HG03442 (cell line): ENCODE measurements around the gene ALDH5A1.
"Not testable (repeated sequence)": the region's sequence is repeated elsewhere in the genome, so short reads cannot be mapped to it uniquely, and the experiment has no call there.

ENCODE experiments used
- ATAC-seq: cut with Tn5 transposase; IDR thresholded peaks from one replicate; pipeline ENCODE4 v1.9.1; 2021; ENCODE audit warnings: mild to moderate bottlenecking, moderate library complexity; ENCODE audit not compliant: unreplicated experiment

The ALDH5A1 gene

GRCh38 chr6:24484657-24485323 is 10.0 kb upstream of the ALDH5A1 start:
- no peak for ATAC-seq

- ATAC-seq: no peak
Observed at GRCh38 chr6:24486065-24486464, 8.7 kb upstream of the ALDH5A1 start.

DNA sequence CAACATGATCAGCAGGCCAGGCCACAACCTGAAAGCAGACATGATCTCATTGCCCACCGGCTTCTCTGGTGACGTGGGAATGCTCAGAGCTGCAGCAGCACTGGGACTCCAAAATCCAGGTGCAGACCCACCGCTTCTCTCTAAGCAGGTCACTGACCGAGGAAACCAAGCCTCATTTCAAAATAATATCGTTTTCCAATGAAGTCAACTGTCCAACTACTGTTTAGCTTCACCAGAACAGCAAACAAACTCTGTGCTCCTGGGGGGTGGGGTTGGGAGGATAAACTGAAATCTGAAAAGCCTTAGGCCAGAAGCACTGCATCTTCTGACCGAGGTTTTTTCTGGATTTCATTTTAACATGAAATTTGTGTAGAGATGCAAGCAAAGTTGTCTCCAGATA is 5.3 kb upstream of the ALDH5A1 start, which contains the start of gene GPLD1:
Gene GPLD1, minus strand, starts transcription at position 109 of the 400 bp plus-strand sequence. Its CDS starts 67 bp downstream, at position 42.
- ATAC-seq: no peak

- ATAC-seq: no peak
Observed at GRCh38 chr6:24489881-24490280, 4.9 kb upstream of the ALDH5A1 start.

DNA sequence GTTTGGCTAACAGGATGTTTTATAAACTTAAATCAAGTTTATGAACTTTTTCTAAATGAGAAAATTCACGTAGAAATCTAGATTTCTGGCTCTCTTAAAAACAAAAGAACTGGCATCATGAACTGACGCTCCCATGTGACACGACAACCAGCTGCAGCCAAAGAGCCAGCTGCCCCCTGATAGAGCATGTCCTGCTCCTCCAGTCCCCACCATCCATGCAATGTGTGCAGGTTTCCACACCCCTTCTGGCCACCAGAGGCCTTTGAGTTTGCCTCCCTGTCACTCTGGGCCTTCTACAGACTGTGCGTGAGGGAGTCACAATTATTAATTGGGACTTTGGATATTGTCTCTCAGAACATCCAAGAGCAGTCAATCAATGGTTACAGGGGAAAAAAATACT is 3.8 kb upstream of the ALDH5A1 start:
- ATAC-seq: no peak

DNA sequence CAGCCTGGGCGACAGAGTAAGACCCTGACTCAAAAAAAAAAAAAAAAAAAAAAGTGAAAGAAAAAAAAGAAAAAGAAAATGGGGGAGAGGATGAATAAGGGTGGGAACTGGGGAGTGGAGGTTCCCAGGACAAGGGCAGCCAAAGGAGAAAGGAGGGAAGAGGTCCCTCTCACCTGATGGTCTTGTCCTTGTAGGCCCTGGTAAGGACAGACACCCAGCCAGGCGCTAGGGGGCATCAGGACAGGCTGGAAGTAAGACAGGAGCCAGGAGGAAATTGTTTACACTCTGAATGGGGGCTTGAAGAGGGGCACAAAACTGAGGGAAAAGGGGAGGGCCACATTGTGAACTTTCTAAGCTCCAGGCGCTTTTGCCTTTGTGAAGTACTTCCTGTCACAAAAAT is 2.3 kb upstream of the ALDH5A1 start:
- ATAC-seq: no peak

DNA sequence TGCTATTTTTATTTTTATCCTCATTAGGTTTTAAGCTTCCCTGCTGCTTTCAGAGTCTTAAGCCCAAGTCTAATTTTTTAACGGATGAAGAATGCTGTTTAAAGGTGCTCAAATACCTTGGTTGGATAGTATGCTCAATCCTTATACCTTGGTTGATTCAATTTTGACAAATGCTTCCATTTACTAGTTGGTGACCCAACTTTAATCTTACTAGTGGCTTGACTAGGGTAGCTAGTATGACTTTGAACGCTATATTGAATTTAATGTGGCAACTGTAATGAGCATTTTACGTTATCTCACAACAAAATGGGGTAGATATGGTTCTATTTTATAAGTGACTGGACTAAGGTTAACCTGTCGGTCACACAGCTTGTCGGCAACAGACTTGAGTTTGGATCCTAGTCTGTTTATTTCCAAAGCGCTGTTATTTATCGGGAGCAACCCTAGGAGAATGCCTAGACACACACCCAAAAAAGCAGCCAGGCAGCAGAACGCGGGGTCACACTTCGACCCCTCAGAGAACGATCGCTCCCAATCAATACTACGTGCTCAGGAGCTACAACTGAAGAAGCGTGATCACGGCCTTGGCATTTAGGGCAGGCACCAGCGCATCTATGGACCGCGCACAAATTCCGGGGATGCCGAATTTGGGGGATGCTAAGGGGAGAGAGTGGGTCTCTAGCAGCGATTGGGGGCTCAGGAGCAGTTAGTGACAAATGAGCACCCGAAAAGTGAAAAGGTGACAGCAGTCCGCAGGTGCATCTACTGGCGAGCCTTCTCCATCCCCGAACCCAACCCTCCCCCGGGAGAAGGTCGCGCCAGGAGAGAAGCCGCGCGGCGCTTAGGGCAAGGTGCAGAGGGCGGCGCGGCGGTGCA is 586 bp upstream of the ALDH5A1 start:
- no peak for ATAC-seq

GRCh38 chr6:24497254-24497970 is 2.6 kb downstream of the ALDH5A1 start:
- ATAC-seq: no peak

DNA sequence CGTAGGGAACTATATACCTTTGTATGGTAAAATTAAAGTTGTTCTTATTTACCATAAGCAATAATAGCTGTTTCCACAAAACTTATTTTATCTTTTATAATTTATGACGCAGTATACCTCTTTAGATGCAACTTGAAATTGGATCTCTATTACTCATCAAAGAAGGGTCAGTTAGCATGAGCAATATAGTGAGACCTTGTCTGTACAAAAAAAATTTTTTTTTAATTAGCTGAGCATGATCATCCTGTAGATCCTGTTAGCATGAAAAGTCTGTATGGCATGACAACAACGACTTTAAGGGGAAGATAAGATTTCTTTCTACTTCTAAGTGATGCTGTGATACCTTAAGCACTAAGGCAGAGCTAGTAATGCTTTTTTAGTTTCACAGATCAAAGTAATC is 5.9 kb downstream of the ALDH5A1 start:
- ATAC-seq: no peak

DNA sequence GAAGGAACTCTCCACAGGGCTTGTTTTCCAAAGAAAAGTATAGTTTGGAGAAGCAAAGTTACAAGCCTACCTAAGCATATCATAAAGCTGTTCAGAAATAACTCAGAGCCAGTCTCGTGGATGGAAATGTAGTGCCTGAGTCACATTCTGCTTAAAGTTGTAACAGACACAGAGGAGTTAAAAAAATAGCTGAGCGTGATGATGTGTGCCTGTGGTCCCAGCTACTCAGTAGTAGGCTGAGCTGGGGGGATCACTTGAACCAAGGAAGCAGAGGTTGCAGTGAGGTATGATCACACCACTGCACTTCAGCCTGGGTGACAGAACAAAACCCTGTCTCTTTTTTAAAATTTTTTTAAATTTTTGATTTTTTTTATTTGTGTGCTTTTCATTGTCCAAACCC is 6.6 kb downstream of the ALDH5A1 start:
- no peak for ATAC-seq

DNA sequence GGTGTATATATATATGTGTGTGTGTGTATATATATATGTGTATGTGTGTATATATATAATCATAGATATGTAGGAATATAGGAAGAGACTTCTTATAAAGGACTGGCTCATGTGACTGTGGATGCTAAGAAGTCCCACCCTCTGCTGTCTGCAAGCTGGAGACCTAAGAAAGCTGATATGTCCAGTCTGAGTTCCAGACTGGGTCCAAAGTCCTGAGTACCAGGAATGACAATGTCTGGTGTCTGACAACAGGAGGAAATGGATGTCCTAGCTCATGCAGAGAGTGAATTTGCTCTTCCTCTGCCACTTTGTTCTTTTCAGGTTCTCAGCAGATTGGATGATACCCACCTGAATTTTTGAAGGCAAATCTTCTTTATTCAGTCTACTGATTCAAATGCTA is 7.1 kb downstream of the ALDH5A1 start:
- no peak for ATAC-seq

DNA sequence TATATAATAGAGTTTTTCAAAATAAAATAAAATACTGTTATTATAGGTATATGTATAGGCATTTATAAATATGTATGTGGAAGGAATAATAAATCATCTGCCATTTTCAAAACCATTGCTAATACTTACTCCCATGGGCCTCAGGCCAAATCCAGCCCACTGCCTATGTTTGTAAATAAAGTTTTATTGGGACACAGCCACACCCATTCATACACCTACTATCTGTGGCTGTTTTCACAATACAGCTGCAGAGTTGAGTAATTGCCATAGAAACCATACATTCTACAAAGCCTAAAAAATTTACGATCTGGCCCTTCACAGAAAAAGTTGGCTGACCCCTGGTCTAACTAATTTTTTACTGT is 9.5 kb downstream of the ALDH5A1 start:
- ATAC-seq: no peak

DNA sequence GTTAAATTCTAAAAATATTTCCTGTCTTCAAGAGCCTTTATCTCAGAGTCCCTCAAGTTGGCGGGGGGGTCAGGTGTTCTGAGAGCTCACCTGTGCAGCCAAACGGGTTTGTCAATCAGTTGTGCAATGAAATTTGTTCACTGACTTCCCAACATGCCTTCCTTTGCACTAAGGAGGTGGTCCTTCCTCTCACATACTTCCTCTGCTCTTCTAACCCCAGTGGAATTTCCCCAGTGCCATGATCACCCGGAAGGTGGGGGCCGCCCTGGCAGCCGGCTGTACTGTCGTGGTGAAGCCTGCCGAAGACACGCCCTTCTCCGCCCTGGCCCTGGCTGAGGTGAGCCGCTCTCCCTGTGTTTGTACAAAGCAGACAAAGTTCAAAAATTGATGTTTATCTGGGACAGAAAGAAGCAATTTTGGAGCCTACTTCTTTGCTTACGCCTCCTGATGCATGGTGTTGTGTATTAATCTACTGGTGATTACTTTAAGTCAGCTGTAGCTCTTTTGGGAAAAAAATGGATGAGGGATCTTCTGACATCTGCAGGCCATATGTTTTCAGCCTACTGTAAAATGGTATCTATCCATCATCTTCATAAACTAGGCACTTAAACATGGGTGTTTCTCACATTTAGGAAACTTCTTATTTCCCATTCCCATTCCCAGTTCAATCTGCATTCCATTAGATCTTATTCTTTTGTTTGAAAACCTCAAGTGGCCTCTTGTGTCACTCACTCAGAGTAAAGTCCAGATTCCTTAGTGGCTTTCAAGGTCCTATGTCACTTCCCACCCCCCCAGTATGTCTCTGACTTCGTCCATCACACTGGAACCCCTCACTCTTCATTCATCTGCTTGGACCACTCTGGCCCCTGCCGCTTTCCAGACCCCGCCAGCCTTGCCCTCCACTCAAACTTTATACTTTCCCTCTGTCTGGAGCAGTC is 10.1 kb downstream of the ALDH5A1 start:
- ATAC-seq: no peak

DNA sequence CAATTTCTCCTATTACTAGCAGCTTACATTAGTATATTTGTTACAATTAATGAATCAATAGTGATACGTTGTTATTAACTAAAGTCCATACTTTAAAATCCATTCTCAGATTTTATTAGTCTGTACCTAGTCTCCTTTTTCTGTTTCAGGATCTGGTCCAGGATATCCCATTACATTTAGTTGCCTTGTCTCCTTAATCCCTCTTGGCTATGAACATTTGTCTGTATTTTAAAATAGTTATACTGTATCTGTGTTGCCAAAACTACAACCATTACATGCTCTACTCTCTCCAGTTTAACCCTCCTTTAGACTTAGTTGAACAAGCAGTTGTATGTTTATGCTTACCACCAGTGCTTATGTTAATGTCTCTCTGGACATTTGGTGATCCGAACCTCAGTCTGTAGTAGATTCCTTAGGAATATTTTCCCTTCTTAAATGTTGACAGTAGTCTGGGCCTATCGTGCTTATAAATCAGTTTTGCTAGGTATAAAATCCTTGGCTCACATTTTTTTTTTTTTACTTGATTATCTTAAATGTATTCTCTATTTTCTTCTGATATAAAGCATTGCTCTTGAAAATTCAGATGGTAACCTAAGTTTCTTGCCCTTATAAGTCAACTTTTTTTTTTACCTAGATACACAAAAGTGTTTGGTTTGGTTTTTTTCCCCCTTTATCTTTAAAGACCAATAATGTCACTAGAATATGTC is 12.2 kb downstream of the ALDH5A1 start:
- no peak for ATAC-seq

DNA sequence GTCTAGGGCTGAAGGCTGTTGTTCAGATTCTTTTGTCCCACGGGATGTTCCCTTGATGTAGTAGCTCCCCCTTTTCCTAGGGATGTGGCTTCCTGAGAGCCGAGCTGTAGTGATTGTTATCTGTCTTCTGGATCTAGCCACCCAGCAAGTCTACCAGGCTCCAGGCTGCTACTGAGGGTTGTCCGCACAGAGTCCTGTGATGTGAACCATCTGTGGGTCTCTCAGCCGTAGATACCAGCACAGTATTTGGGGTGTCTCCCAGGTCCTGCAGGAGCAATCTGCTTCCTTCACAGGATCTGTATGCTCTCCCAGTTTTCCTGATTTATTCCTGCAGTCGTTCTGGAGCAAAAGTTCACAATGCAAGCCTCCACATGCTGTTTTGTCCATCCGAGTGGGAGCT is 17.2 kb downstream of the ALDH5A1 start:
- not testable (repeated sequence) for ATAC-seq

GRCh38 chr6:24513602-24514001 is 18.8 kb downstream of the ALDH5A1 start:
- peak; percentile 37 for ATAC-seq

GRCh38 chr6:24517659-24518543 is 23.1 kb downstream of the ALDH5A1 start:
- peak; percentile 77 for ATAC-seq

DNA sequence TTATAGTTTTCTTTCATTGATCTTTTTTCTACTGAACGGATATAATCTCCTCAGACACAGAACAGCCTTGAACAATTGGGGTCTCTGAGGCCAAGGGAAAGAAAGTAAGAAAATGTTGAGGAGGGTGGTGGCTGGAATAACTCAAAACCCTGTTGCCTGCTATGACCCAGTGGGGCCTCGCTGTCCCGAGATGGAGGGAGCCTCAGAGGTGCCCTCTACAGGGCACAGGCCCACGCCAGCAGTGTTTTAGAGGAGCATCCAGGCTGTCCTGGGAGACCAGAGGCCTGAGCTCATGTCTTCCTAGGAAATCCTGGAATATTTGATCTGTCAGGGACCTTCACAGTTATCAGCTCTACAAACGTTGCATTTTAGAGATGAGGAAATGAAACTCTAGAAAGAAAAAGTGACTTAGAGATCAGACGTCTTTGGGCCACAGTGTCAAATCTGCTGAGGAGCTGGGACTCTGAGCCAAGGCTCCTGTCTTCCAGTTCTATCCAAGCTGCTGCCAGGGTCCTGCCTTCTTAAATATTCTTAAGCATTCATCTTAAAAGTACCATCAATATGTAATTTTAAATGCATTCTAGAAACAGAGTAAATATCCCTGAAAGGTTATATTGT is 26.3 kb downstream of the ALDH5A1 start:
- ATAC-seq: peak; percentile 44
